T47D (cell line): Measurements from ENCODE around the gene OR51B5.
A peak's percentile ranks its signal among the peaks of the same experiment; 100 is the strongest.
"Not testable (repeated sequence)": the region's sequence is repeated elsewhere in the genome, so short reads cannot be mapped to it uniquely, and the experiment has no call there.

Experiments
- DNase-seq, 2 experiments: peaks; one replicate each; pipeline versions ENCODE4 v3.0.0 to v3.0.0-alpha.2; 2011 to 2012; ENCODE audit warnings: low read depth in 1 of 2, low spot score in 1 of 2
- JUND ChIP-seq: IDR thresholded peaks from 2 replicates; pipeline ENCODE4 v1.6.1; 2012; ENCODE audit warnings: low read depth
- in situ Hi-C: cut with HindIII; loops from 2 replicates; pipeline ENCODE4 v1.10.0; 2016; ENCODE audit warnings: low sequenced_read_pairs, low pct_unique_long_range_greater_than_20kb

The OR51B5 gene

GRCh38 chr11:5343474-5344335 lies at the start of gene OR51B5:
Gene OR51B5 (minus strand): TSS chr11:5343524. CDS start chr11:5343524, 0 bp downstream.
- in situ Hi-C loops = no loop called here
- TF ChIP-seq JUND = no peak
- DNase-seq = no peak

- TF ChIP-seq JUND = no peak
- in situ Hi-C loops = no loop called here
- no peak for DNase-seq
Measured at GRCh38 chr11:5390210-5390609, 46.9 kb upstream of the OR51B5 start.

- no peak for TF ChIP-seq JUND
- DNase-seq = no peak
- in situ Hi-C loops = no loop called here
Measured at GRCh38 chr11:5384335-5384734, 41.0 kb upstream of the OR51B5 start.

- no peak for DNase-seq
- in situ Hi-C loops = no loop called here
- TF ChIP-seq JUND = no peak
Measured at GRCh38 chr11:5383576-5383975, 40.3 kb upstream of the OR51B5 start, which contains the start of gene OR51M1. Gene OR51M1 (plus strand): TSS chr11:5383812. CDS start chr11:5389399, 5,587 bp downstream.

- peak; percentile 13 to 72 for DNase-seq
- in situ Hi-C loops = no loop called here
- no peak for TF ChIP-seq JUND
Measured at GRCh38 chr11:5380740-5381342, 37.5 kb upstream of the OR51B5 start.

GRCh38 chr11:5369789-5370188 lies 26.5 kb upstream of the OR51B5 start:
- peak in 1 of 2 experiments; percentile 16 for DNase-seq
- in situ Hi-C loops = no loop called here
- no peak for TF ChIP-seq JUND

GRCh38 chr11:5368502-5369043 lies 25.2 kb upstream of the OR51B5 start:
- no peak for TF ChIP-seq JUND
- no peak for DNase-seq
- in situ Hi-C loops = no loop called here

- DNase-seq = no peak
- in situ Hi-C loops = no loop called here
- no peak for TF ChIP-seq JUND
Measured at GRCh38 chr11:5367448-5368074, 24.2 kb upstream of the OR51B5 start.

GRCh38 chr11:5366856-5367255 lies 23.5 kb upstream of the OR51B5 start:
- in situ Hi-C loops = no loop called here
- TF ChIP-seq JUND = no peak
- no peak for DNase-seq

GRCh38 chr11:5366365-5366764 lies 23.0 kb upstream of the OR51B5 start:
- DNase-seq, in situ Hi-C loops: not testable (repeated sequence)

GRCh38 chr11:5364214-5364613 lies 20.9 kb upstream of the OR51B5 start:
- in situ Hi-C loops = no loop called here
- TF ChIP-seq JUND = no peak
- DNase-seq = no peak

- in situ Hi-C loops = no loop called here
- DNase-seq = no peak
- no peak for TF ChIP-seq JUND
Measured at GRCh38 chr11:5363679-5364078, 20.4 kb upstream of the OR51B5 start.

GRCh38 chr11:5362017-5362625 lies 18.8 kb upstream of the OR51B5 start:
- DNase-seq = no peak
- in situ Hi-C loops = no loop called here

GRCh38 chr11:5356031-5356430 lies 12.7 kb upstream of the OR51B5 start:
- in situ Hi-C loops, DNase-seq: not testable (repeated sequence)

More at GRCh38 chr11:5362017-5362625, 18.8 kb upstream of the OR51B5 start:
- no peak for TF ChIP-seq JUND
